Activated CD8-positive, alpha-beta memory T cell treated with anti-CD3 and anti-CD28 coated beads for 1 hour (primary cell): ENCODE measurements around the gene CPA4.

Experiments used
- DNase-seq, 2 donors: peaks; one replicate each; pipeline ENCODE4 v3.0.0-alpha.2; 2020; ENCODE audit warnings: low read depth in 1 of 2; ENCODE audit errors: extremely low read depth in 1 of 2

The CPA4 gene

DNA sequence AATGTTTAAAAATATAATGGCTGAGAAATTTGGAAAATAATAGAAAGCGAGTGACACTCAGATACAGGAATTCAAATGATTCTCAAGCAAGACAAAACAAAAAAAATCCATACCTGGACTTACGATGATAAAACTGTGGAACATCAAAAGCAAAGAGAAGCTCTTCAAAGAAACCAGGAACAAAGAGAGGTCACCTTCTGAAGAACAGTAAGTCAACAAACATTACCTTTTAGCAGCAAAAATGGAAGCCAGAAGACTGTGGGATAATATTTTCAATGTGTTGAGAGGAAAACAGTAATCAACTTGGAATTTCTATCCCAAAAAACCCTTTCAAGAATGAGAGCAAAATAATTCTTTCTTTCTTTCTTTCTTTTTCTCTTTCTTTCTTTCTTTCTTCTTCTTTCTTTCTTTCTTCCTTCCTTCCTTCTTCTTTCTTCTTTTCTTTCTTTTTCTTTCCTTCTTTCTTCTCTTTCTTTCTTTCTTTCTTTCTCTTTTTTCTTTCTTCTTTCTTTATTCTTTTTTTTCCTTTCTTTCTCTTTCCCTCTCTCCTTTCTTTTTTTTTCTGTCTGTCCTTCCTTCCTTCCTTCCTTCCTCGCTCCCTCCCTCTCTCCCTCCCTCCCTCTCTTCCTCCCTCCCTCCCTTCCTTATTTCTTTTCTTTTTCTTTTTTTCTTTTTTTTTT, 49.9 kb downstream of the CPA4 start:
- DNase-seq, result no peak

DNA sequence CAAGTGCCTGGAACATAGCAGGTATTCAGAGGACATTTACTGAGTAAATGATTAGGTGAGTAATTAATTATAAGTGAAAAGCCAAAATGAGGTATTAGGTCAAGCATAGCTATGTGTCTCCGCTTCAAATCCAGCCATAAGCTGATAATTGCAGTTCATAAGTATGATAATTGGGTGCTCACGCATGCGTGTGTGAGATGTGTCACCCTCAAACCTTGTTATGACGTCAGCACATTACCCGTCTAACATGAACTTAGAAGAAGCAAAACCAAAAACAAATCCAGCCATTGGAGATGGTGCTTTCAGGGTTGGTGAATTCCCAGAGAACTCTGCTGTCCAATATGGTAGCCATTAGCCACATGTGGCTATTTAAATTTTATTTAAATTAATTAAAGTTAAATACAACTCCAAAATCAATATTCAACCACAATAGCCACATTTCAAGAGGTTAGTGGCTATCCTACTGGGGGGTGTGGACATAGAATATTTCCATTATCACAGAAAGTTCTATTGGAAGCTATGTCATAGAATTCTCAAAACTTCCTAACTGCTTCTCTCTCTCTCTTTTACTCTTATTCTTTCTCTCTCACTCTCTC, 51.4 kb downstream of the CPA4 start, which contains the start of gene CPA5:
TSS of gene CPA5 (plus strand) at position 546 of the 596 bp plus-strand sequence. CDS start 1,670 bp downstream, outside the sequence.
- DNase-seq, result no peak

DNA sequence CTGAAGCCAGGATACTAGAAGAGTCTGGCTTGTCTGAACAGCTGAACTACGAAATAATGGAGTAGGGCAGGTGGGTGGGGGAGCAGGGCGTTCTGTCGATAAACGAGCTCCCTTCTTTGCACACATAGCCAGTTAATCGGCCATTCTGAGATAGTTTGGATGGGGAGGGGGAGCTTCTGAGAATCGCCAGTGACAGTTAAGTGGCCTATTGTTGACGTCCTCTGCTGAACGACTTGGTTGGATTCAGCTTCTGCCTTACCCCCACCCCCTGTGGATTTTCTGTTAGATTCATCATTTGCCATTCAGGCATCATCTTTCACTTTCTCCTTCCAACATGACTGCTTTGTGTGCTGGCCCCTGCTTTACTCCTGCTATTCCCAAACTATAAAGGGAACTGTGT, 52.2 kb downstream of the CPA4 start:
- DNase-seq, result no peak

DNA sequence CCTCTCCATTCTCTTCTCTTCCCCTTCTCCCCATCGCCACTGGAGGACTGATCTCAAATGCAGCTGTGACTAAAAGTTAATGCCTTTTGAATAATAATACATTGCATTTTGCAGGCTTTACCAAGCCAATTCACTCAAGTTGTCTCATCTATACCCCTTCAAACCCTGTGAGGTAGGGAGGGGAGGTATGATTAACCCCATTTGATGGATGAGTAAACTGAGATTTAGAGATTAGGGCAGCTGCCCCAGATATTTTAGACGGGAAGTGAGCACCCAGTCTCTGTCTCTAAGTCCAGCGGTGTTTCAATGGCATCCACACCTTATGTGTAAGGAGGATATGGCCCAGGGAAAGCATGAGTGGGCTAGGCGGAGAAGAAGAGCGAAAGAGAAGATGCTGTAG, 52.8 kb downstream of the CPA4 start:
- DNase-seq, result no peak

DNA sequence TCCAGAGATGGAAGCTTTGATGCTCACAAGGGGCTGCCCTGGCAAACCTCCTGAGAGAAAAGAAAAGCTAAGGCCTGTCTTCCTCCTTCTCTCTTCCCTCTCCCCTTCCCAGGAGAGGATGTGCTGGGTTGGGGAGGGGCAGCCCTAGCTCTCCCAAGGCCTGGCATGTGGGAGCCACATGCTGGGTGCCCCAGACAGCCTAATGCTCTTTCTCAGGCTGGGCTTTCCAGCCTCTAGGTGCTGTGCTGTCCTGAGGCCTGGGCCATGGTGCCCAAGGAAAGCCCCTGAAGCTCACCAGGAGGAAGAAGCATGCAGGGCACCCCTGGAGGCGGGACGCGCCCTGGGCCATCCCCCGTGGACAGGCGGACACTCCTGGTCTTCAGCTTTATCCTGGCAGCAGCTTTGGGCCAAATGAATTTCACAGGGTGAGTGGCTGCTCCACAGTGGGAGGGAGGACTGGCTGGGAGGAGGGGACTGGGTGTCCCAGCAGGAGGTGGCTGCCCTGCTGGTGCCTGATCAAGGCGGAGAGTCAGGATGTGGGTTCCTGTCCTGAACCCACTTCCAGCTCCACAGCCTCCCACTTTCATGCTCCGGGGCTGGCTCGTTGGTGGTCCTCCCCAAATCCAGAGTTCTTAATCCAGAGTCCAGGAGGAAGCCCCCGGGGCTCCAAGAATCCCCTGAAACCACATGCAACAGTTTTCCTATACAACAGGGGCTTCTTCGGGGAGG, 53.4 kb downstream of the CPA4 start:
- no peak for DNase-seq

DNA sequence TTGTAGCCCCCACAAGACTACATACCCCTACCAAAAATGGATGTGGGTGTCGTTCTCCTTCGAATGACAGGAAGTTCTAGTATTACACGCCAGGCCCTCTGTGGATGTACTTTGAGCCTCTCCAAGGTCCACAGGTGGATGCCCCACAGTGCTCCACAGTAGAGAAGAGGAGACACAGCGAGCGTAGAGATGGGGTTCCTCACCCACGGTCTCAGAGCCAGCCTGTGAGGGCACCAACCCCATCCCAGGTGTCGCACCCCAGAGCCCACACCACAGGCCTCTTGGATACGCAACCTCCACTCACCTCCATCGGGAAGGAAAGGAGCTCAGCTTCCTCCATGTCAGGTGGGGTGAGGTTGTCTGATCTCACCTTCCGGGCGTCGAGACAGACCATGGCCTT, 54.0 kb downstream of the CPA4 start:
- DNase-seq, result no peak

DNA sequence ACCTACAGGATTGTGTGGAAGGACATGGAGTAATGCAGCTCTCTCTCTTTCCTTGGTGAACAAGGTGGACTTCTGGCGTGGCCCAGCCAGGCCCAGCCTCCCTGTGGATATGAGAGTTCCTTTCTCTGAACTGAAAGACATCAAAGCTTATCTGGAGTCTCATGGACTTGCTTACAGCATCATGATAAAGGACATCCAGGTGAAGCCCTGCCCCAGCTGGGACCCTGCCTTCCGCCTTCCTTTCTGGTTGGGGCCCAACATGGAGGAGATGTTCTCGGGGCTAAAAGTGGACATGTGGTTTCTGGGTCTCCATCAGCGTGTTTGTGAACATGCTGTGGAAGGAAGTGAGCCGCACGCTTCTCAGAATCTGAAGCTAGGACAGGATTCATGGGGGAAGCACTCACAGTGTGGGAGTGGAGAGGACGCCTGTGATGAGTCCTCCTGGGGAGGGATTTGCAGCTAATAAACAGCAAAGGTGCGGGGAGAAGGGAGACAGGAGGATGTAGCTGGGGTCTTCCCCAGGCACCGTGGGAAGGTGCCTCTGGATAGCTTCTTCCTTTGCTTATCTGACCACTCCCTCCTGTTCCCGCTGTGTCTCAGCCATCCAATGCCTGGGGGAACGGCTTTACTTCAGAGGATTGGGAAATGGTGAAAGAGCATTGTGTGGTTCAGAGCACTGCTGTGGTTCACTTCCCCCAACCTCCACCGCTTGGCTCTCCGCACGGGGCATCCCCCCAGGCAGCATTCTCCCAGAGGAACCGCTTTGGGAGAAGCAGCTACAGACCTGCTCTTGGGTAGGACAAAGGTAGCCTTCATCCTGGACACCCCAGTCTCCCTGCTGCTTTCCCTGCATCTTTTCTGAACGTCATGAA, 57.2 kb downstream of the CPA4 start:
- no peak for DNase-seq

DNA sequence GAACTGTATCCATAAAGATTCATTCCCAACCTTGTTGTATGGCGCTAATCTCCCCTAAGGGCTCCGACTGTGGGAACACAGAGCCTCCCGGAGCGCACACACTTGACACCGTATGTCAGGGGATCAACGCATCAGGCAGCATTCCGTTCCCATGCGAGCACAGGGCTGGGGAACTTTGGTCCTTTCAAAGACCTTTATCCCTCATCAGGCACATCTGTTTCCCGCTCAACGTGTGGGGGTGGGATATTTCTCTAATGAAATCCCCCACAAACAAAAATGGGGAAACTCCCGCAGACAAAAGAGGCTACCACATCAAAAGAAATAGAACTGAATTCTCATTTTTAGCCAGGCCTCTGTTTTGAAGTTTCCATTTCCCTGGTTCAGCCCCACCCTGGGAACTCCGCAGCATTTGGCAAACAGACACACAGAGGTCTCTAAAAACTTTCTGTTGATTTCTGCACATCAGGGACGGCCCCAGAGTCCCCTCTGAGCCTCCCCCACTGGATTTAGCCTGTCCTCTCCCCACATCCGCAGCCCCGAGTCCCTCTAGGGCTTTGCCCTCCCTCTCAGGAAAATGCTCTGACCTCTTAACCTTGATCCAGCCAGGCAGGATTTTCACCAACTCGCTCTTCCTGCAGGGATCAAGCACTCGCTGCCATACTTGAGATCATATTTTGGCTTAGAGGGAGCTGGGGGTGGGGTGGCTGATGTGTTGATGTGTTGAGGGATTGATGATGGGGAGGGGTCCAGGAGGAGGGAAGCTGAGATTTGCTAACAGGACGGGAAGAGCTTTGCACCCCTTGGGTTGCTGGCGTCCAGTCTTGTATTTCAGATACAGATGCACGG, 58.2 kb downstream of the CPA4 start:
- no peak for DNase-seq

DNA sequence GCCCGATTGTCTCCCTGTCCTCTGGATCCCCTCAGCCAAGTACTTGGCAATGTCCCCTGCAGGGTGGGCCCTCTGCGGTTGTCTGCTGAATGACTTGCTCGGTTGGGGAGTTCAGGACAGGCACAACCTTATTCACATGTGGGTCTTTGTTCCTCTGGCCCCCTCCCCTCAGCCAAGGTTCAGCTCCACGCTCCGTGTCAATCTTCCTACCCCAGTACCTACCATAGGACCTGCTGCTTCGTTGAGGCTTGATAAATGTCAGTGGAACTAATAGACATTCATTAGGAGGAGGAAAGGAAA, 58.8 kb downstream of the CPA4 start:
- no peak for DNase-seq

DNA sequence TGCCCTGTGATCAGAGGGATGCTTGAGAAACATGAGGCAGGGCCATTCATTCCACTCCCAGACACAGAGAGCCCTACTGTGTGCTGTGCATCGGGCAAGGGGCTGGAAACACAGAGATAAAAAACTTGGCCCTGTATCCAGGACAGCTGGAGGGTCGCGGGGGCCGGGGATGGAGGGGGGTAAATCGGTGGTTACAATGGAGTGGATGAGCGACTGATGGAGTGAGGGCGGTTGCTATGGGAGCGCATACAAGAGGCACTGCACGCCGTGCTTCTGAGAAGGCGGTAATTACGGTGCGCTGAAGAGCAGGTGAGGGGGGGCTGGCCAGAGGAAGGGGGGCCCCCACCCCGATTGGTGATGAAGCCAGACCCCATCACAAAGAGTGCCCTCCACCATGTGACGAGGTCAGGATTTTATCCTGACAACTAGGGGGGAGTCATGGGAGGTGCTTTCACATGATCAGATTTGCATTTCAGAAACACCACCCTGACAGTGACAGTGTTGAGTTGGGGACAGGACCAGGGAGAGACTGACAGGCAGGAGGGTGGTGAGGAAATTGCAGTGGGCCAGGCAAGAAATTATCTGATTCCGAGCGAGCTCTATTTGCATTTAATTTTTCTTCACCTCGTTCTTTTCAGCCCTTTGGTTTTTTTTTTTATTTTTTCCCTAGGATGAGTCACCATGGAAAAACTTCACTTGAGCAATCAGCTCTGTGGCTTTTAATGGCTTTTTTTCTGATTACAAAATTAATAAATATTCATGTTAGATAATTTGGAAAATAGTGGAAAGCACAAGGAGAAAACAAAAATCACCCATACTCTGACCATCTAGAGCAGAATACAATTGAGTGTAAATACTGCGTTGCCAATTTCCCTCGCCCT, 59.5 kb downstream of the CPA4 start:
- DNase-seq, result no peak

DNA sequence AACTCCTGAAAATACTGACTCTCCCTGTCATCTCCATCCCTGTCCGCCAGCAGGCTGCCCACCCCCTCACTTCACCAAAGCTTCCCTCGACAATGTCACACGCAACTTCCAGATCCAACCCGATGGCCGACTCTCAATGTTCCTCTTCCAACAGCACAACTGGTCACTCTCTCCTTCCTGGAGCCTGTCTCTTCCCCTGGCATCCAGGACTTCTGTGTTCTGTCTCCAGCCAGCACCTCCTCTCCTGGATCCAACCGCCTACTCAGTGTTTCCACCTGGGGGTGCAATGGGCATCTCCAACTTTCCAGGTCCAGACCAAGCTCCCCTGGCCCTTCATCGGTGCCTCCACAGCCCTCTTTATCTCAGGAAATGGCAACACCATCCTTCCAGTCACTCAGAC, 60.2 kb downstream of the CPA4 start:
- no peak for DNase-seq

DNA sequence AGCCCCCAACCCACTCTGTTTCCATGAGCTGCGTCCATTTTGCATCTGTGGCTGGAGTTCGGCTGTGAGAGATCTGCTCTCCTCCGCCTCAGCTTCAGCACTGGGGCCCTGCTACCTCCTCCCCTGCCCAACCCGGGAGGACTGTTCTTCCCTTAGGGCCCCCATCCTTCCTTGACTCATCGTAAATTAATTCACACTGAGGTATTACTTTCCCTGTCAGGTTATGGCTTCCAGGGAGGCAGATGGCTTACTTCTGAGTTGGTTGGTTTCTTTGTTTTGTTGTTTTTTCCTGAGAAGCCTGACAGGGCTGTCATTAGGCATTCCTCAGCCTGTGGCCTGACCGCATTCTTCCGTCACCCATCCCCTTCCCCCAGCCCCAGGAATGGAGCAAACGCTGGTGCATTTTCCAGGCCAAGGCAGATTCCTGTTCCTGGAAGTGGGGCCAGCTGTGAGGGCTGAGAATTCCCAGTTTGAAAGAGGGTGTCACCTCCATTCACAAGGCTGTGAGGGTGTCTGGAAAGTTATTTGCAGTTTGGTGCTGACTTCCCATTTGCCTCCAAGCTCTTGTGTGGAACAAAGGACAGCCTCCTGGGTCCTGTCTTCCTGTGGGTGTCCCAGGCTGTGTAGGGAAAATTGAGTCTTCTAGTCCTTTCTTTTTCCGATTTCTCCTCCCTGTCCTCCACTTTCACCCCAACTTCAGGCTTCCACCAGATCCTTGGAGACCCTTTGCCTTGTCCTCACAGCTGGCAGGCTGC, 63.3 kb downstream of the CPA4 start:
- DNase-seq, result no peak

DNA sequence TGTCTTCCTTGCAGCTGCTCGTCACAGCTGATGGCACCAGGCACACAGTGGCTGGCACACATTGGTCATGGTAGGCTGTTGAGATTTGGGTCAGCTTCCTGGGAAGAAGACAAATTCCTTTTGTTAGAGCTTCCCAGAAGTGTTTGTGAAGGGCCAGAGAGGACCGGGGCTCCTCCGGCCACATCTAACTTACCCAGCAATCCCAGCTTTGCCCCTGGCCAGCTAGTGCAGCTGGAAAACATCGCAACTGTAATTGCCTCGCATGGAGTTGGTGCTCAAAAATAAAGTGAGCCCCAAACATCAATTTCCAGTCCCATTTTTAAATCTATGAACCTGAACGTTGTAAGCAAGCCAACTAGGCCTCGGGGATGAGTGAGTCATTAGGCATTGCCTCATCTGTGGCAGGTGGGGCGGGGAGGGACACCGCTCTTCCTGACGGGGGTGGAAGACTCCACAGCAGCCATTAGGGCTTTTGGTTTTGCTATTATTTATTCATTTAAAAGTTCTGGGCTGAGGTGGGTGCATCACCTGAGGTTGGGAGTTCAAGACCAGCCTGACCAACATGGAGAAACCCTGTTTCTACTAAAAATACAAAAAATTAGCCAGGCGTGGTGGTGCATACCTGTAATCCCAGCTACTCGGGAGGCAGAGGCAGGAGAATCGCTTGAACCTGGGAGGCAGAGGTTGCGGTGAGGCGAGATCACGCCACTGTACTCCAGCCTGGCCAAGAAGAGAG, 64.1 kb downstream of the CPA4 start:
- no peak for DNase-seq

DNA sequence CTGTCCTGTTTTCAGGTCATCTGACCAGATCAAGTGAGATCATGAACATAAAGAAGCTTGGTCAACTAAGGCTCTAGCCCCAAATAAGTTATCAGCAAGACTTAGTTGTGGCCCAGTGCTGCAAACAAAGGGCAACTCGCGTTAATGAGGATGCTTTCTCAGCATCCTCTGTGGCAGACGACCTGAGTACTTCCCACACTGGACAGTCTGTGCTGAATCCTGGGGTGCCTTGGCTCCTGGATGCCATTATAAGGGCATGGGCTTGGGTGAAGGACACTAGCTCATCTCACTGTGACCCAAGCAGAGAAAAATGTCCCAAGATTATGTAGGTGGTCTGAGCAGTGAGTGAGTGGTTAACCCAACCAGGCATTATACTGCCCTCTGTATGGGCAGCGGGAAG, 65.5 kb downstream of the CPA4 start:
- no peak for DNase-seq

DNA sequence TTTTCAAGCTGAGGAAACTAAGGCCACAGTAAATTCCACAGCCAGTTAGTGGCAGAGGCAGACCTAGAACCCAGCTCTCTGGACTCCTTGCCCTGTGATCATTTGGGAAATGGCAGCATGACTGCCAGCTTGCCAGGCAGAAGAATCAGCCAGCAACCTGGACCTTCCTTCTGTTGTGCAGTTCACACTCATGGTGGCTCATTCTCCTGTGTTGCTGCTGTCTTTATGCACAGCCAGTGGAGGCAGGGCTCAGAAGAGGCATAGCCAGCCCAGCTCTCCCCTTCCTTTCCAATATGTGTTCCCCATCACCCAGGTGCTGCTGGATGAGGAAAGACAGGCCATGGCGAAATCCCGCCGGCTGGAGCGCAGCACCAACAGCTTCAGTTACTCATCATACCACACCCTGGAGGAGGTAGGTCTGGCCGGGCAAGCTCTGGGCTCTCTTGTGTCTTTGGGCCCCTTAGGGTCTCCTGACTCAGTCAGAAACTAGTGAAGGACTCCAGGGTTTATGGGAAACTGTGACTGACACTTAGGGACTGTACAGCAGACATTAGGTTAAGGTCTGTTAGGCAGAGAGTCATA, 66.4 kb downstream of the CPA4 start:
- no peak for DNase-seq

DNA sequence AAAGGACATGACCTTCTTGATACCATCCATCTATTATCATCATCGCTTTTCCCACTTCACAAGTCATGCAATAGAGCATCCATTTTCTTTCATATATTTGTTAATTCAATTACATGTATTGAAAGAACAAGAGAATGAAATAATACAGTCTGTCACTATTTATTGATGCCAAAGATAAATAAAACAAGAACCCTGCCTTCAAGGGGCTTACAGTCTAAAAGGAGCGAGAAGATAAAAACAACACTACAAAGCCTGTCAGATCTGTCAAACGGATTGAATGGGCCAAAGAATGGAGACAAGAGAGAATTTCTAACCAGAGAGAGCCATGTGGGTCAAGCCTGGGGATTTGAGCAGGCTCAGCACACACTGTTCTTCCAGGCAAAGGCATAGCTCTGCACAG, 67.6 kb downstream of the CPA4 start:
- DNase-seq, result no peak

DNA sequence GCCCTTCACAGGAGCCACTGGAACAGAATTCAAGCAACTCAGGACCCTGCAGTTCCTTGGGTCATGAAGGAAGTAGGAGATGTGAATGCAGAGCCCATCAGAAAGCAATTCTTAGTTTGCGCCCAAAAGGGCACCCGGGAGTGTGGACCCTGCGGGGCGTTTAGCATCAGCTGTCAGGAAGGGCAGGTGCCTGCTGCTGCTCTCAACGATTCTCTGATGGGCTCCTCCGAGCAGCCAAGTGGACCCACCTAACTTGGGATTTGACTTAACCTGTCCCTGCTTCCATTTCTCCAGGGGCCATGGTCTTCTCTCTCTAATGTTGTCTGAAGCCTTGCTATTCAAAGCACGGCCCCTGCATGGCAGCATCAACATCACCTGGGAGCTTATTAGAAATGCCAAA, 68.7 kb downstream of the CPA4 start:
- no peak for DNase-seq
